HCT116 (cell line): ENCODE measurements around the gene LLGL2.

Experiments
- EZH2 ChIP-seq: fragments of 200-600 bp; sonication (generic); IDR thresholded peaks from 2 replicates; pipeline ENCODE4 v1.6.1; 2017; ENCODE audit warnings: antibody characterized with exemption, mixed run types
- EZH2phosphoT487 ChIP-seq: fragments of 200-600 bp; IDR thresholded peaks from 2 replicates; pipeline ENCODE4 v1.6.1; 2018; ENCODE audit warnings: antibody characterized with exemption, borderline replicate concordance
- POLR2A ChIP-seq: IDR thresholded peaks from 2 replicates; pipeline ENCODE4 v1.7.0; 2011; ENCODE audit warnings: borderline replicate concordance; ENCODE audit not compliant: insufficient read depth, insufficient read length; ENCODE audit errors: extremely low read depth
- RAD21 ChIP-seq: IDR thresholded peaks from 2 replicates; pipeline ENCODE4 v1.6.1; 2012; ENCODE audit warnings: low read depth, mild to moderate bottlenecking
- TF ChIP-seq, protein P1 (sequence below), 3 experiments: fragments of 200-600 bp in 1 of 3; sonication (generic) in 1 of 3; IDR thresholded peaks in 2 of 3; conservative IDR thresholded peaks in 1 of 3; 2 replicates each; pipeline ENCODE4 v1.5.1; 2012 to 2017; ENCODE audit warnings: low read depth in 2 of 3, low read length in 2 of 3, antibody characterized with exemption in 1 of 3, borderline replicate concordance in 1 of 3, control low read depth in 1 of 3, mild to moderate bottlenecking in 1 of 3, mixed read lengths in 1 of 3, mixed run types in 1 of 3, moderate library complexity in 1 of 3; ENCODE audit not compliant: insufficient read depth in 1 of 3

- TF ChIP-seq, protein P1, sequence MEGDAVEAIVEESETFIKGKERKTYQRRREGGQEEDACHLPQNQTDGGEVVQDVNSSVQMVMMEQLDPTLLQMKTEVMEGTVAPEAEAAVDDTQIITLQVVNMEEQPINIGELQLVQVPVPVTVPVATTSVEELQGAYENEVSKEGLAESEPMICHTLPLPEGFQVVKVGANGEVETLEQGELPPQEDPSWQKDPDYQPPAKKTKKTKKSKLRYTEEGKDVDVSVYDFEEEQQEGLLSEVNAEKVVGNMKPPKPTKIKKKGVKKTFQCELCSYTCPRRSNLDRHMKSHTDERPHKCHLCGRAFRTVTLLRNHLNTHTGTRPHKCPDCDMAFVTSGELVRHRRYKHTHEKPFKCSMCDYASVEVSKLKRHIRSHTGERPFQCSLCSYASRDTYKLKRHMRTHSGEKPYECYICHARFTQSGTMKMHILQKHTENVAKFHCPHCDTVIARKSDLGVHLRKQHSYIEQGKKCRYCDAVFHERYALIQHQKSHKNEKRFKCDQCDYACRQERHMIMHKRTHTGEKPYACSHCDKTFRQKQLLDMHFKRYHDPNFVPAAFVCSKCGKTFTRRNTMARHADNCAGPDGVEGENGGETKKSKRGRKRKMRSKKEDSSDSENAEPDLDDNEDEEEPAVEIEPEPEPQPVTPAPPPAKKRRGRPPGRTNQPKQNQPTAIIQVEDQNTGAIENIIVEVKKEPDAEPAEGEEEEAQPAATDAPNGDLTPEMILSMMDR (IDR thresholded peaks at IDR 0.05 in 2 of 3, conservative IDR thresholded peaks at IDR 0.05 in 1 of 3; ENCODE audit: borderline replicate concordance in 1 of 3, insufficient read depth in 1 of 3, low read depth in 2 of 3, low read length in 2 of 3), result no peak
- no peak for TF ChIP-seq EZH2
- no peak for TF ChIP-seq EZH2phosphoT487
- TF ChIP-seq POLR2A, result no peak
- no peak for TF ChIP-seq RAD21
Observed at GRCh38 chr17:75542728-75543336, 17.3 kb downstream of the LLGL2 start.
